Activated CD4-positive, CD25-positive, alpha-beta regulatory T cell (primary cell): ENCODE data around the gene KCNAB2.

Source experiments
- DNase-seq, 4 experiments: peaks; one replicate each; lab custom pipeline; 2025; lab: John Stamatoyannopoulos, UW

The KCNAB2 gene

DNA sequence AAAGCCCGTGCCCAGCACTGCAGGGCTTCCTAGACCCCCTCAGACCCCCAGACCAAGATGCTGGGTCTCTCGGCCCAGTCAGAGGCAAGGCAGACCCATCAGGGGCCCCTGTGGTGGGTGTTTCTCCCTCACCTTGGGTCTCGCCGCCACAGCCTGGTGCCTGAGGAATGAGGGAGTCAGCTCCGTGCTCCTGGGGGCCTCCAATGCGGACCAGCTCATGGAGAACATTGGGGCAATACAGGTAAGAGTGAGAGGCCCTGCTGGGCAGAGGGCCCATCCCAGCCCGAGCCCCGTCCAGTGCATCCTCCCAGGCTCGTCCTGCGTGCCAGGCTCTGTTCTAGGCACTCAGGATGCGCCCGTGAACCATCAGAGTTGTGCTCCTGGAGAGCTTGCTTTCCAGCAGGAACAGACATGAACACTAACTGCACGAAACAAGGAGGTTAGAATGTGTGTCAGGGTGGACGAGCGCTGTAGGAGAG lies 51.5 kb downstream of the KCNAB2 start:
- DNase-seq: no peak

DNA sequence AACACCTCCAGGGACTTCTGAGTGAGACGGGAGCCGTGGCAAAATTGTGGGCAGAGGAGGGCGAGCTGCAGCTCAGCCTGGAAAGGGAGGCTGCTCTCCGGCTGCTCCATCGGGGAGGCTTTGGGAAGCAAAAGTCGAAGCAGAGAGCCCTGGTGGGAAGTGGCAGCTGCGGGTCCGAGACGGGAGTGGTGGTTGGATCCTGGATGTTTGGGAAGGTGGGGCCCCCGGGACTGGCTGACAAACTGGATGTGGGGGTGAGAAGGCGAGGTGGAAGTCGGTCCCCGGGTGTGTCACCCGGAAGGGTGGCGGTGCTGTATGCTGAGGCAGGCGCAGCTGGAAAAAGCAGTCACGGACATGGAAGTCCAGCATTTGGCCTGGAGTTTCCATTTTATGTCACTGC lies 52.1 kb downstream of the KCNAB2 start:
- no peak for DNase-seq

DNA sequence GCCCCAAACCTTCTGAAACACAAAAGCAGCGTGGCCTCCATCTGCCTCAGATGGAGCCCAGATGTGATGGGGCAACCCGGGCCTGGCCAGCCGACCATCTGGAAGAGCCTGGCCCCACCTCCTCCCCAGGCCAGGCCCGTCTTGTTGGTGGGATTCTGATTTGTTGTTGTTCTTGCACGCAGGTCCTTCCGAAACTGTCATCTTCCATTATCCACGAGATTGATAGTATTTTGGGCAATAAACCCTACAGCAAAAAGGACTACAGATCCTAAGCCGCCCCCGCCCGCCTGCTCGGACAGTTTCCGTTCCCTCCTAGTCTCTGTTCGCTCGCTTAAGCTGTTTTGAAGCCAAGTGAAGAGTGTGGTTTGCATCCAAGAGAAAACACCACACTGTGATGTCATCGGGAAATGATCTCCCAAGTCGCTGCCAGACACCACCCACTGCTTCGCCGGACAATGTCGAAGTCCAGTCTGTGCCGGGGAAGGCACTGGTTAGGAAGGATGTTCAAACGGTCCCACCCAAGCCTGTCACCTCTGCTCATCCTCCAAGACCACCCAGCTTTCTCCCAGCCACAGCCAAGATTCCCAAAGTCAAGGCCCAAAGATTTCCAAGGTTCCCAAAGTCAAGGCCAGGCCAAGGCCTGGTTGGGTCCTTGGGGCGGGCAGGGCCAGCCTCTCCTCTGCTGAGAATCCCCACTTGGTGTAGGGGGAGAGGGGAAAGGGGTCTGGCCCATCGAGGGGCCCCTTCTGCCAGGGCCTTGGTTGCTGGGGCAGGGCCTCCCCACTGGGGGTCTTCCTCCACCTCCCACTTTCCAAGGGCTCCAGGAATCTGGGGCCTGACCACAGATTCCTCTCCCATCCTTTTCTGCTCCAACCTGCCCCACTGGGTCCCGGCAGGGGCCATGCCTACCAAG lies 52.9 kb downstream of the KCNAB2 start:
- no peak for DNase-seq

DNA sequence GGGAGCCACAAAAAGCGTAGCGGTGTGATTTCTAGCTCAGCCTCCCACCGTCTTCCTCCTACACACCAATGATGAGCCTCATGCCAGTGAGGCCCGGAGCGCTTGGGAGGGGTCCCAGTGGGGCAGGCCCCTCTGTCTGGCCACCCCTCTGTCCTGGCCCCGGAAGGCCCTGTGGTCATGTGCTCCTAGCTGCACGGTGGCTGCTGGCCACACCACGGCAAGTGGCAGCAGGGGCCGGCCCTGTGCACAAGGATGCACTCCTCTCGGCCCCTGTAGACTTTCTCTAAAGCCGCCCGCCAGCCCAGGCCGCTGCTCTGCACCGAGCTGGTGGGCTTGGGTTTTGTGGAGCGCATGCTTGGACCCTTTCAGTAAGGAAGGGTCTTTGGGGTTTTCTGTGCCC lies 53.6 kb downstream of the KCNAB2 start:
- DNase-seq: no peak

DNA sequence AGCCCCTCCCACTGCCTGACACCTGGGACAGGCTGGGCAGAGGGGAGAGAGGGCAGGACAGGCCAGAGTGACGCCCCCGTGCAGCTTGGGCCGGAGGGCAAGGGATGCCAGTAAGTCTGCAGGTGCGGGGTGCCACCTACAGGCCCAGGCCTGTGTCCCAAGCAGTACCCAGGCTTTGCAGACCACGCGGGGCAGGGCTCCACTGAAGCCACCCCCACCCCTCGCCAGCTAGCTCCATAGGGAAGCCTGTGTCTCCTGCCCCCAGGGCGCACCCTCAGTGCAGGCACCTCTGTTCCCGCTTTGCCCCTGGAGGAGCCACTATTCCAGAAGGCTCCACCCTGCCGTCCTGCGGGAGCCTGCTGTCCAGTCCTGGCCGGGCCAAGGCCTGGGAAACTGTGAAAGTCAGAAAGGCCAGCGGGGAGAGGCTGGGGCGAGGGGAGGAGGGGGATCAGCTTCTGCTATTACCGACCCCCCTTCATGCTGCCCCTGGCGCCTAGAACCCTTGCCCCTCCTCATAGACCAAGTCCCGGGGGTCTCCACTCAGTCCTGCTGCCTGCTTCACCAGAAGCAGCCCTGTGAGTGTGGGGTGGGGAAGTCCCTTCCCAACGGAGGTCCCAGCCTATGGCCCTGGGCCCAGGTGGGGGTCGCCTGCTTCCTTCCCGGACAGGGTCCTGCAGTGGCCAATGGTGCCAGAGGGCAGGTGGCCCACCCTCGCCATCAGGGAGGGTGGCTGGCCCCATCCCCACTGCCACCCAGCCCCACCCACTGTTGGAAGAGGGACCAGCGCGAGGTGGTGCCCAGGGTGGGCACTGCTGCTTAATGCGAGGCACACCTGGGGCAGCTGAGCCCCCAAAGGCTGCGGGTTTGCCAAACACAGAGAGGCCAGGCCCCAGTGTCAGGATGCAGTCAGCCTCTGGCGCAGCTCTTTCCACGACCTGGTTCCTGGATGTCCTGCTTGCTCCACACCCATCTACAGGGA lies 54.4 kb downstream of the KCNAB2 start:
- no peak for DNase-seq

DNA sequence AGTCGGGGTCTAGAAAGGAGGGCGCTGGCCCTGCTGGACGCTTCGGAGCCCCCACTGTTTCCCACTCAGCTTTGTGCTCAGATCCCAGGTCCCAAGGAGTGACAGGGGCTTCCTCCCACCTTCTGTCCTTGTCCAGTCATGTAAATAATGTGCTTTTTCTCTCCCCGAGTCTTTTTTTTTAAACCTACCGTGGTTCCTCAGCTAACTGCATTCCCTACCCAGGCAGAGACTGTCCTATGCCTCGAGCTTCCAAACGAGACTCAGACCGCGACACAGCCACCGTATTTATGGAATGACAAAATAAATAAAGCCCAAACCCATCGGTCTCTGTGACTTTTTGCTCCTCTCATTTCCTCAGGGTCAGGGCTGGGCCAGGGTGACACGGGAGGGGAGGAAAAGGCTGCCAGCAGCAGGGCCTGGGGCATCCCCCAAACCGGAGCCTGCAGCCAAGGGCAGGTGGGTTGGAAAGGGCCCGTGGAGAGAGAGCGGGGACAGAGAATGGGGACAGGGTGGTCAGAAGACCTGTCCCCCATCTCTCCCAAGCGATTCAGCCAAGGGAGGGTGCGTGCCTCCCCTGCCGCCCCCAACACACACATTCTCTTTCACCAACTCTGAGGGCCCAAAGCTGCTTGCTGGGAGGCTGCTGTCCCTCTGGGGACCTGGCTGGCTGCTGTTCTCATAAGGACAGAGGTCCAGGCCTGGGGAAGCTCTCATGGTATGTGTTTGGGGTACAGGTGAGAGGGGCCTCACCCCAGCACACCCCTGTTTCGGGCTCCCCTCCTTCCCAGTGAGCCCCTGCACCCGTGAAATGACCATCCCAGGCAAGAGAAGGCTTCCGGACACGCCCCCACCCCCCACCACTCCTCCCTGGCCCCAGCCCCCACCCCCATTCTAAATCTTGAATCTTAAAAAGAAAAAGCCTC lies 55.4 kb downstream of the KCNAB2 start:
- no peak for DNase-seq

DNA sequence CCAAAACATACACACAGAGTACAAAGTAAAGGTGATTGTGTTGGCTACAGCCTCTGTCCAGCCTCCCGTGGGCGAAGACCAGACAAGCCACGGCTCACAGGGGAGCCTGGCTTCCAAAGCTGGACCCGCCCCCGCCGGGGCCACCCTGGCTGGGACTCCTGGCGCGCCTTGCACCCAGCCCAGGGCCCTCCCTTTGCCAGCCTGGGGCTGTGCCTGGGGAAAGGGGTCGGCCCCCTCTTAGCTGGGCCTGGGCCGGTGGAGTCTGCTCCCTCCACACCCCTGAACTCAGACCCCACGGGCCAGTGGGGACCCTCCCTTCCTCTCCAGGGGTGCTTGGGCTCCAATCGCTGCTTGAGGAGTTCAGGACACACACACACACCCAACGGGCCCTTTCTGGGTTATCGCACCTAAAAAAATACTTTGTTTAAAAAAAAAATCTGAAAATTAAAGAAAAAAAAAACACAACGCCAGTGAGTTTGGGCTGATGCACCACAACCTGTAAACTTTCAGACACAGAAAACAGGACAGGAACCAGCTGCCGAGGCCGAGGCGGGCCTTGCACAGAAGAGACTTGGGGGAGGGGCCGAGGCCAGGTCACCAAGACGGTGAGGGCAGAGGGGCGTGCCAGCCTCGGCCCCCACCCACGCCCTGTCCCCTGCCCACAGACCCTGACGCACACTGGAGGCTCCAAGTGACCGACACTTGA lies 56.3 kb downstream of the KCNAB2 start:
- DNase-seq: no peak

DNA sequence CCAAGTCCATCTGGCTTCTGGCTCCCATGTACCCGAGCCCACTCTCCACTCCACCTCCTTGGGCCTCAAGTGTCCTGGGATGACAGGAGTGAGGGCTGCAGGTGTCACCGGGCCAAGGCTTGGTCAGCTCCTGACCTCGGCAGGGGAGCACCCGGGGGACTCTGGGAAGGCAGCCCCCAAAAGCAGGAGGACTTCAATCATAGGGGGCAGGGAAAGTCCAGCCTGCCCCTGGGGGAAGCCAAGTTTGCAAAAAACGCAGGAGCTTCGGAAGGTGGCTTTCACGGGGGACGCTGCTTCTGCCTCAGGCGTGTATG lies 56.8 kb downstream of the KCNAB2 start:
- no peak for DNase-seq

DNA sequence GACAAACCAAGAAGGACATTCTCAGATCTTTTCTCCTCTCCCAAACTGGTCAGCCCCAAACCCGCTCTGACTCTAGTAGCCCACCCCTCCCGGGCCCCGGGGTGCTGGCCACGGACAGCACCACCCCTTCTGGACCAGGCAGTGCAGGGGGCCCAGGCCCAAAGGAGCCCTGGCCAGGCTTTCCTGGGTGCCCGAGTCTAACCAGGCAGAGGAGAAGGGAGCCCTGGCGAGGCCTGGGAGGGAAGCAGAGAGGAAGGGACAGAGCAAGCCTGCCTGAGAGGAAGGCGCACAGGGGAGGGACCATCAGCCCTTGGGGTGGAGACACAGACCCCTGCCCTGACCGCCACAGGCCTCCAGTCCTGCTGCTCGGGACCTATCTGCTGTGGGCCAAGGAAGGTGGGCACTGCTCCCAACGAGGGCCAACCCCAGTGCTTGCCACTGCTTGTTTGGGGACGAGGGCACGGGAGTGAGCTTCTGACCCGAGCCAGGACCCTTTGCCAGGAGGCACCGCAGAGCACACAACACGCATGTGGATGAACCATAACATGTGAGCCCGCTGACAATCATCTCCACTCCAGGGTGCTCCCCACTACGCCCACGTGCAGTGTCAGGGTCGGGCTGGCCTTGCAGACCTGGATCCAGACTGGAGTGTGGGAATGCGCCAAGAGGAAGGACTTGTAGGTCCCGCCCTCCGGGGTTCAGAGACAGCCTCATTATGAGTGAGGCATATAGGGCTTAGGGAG lies 57.6 kb downstream of the KCNAB2 start:
- no peak for DNase-seq

DNA sequence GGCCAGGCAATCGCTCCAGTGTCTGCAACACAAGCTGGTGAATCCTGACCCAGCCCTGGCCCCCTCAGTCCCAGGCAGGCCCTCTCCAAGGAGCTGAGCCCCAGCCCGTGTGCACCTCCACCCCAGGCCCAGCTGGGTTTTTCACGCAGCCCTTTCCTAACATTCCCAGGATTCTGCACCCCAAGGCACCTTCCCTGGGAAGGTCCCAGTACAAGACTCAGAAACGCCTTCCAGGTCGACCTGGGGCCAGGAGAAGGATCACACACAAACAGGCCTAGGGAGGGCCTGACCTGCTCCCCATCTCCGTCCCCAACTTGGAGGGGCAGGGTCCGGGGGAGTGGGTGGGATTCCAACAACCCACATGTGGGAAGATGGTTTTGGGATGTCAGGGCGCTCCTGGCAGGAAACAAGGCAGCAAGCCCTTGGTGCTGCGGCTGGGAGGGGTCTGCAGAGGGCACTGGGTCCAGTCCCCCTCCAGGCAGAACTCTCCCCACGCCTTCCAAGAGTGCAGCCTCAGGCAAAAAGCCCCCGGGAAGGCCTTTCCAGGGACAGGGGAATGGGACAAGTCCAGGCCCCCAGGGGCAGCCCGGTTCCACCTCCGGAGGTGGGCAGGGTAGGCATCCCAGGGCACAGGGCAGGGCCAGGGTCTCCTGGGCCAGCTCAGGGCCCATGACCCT lies 58.3 kb downstream of the KCNAB2 start:
- no peak for DNase-seq

DNA sequence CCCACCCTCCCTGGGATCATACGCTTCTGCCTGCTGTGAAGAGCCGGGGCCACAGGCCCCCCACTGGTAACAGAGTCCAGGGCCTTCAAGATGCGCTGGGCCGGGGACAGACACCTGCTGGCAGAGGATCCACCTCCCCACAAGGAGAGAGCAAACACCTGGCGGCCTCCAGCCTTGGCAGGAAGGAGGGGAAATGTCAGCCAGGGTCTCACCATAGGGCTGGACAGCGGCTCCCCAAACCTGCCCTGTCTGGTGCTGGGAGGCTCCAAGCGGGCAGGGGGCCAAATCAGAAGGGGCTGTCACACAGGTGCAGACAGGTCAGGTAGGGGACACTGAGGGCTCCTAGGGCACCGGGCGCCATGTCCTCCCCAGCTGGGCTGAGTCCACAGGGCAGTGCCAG lies 58.9 kb downstream of the KCNAB2 start:
- DNase-seq: no peak

DNA sequence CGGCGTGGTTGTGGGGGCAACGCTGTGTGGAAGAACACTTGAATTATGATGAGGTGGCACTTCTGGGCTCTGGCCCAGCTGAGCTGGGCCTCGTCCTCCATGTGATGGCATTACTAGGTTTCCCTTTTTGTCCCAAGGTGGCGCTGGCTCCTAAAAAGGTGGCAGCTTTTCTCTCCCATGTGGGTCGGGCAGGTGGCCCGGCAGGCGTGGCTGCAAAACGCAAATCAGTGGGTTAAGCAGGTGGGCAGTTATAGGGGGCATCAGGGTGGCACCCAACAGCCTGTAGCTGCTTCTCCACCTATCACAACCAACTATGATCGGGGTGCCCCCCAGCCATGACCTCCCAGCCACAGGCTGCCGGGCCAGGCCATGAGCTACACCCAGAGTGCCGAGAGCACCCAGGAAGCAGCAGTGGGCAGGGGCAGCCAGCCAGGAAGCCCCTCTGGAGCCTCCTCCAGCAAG lies 59.6 kb downstream of the KCNAB2 start:
- no peak for DNase-seq

DNA sequence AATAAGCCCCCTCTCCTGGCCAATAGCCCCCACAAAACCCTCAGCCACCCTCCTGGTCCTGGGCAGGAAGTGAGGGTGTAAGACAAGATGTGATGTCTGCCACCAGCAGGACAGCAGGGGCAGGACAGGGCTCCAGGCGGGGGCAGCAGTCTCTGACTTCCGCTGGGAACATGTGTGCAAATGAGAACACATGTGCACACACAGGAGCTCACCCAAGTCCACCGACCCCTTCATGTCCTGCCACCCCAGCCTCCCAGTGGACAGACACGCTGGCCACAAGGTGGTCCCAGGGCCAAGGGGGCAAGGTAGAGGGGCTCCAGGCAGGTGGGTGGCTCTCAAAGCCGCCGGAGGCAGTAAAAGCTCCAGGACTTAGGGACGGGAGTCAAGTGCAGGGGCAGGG lies 60.1 kb downstream of the KCNAB2 start:
- DNase-seq: no peak

DNA sequence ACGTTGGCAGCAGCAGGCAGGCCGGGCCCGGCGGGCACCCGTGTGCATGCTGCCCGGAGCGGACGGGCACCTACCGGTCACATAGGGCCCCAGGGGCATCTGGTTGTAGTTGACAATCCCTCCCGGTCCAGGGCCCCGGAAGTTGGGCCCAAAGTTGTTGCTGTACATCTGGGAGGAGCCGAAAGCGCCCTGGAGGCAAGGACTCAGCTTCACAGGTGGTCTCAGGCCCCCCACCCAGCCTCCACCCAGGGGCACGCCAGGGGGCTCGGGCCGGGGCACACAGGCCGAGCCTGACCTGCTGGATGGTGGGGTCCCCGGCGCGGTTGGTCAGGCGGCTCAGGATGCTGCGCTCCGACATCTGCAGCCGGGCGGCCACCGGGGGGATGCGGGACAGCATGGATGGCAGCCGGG lies 60.6 kb downstream of the KCNAB2 start:
- no peak for DNase-seq

DNA sequence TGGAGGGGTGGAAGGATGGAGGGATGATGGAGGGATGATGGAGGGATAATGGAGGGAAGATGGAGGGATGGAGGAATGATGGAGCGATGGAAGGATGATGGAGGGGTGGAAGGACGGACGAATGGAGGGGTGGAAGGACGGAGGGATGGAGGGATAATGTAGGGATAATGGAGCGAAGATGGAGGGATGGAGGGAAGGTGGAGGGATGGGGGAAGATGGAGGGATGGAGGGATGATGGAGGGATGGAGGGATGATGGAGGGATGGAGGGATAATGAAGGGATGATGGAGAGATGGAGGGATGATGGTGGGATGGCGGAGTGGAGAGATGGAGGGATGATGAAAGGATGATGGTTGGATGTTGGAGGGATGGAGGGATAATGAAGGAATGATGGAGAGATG lies 61.3 kb downstream of the KCNAB2 start:
- no peak for DNase-seq

DNA sequence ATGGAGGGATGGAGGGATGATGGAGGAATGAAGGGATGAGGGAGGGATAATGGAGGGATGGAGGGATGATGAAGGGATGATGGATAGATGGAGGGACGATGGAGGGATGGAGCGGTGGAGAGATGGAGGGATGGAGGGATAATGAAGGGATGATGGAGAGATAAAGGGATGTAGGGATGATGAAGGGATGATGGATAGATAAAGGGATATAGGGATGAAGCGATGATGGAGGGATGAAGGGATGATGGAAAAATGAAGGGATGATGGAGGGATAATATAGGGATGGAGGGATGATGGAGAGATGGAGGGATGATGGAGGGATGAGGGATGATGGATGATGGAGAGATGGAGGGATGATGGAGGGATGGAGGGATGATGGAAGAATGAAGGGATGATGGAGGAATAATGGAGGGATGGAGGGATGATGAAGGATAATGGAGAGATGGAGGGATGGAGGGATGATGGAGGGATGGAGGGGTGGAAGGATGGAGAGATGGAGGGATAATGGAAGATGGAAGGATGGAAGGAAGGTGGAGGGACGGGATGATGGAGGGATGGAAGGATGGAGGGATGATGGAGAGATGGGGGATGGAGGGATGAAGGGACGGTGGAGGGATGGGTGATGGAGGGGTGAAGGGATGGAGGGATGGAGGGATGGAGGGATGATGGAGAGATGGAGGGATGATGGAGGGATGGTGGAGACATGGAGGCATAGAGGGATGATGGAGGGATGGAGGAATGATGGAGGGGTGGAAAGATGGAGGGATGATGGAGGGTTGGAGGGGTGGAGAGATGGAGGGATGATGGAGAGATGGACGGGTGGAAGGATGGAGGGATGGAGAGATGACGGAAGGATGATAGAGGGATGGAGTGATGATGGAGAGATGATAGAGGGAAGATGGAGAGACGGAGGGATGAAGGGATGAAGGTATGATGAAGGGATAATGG lies 62.0 kb downstream of the KCNAB2 start:
- DNase-seq: no peak

DNA sequence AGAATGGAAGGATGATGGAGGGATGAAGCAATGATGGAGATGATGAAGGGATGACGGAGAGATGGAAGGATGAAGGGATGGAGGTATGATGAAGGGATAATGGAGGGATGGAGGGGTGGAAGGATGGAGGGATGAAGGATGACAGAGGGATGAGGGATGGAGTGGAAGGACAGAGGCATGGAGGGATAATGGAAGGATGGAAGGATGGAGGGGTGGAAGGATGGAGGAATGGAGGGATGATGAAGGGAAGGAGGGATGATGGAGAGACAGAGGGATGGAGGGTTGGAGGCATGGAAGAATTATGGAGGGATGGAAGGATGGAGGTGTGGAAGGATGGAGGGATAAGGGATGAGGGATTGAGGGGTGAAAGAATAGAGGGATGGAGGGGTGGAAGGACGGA lies 62.8 kb downstream of the KCNAB2 start:
- no peak for DNase-seq

DNA sequence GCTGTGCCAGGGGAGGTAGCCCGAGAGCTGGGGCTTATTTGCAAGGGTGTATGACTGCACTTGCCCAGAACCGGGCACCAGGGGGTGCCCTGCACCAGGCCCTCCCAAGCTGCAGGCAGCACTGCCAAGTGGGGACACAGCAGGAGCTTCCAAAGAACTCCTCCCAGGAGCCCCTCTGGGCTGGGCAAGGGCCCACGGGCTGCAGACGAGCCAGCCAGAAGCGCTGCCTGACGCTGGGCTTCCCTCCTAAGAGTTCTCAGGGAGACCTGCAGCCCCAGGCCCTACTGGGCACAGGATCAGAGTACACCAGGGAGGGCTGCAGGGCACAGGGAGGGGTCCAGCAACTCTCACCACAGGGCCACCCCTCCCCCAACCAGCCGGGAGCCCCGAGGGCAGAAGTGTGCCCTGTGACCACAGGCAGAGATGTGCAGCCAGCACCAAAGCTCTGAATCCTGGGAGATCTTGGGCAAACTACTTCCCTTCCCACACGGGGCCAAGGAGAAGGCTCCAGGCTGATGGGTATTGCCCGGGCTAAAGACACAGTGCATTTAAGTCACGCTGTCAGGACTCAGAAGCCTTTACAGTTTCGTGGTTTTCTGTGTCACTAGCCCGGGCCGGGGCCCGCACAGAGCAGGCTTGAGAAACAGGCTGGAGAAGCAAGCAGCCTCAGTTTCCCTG lies 63.4 kb downstream of the KCNAB2 start:
- peak in 1 of 4 experiments; percentile 14 for DNase-seq
